Breast epithelium (tissue), 3 donors: ENCODE data around the gene CCDC78.

Source experiments
- POLR2A ChIP-seq: fragments of 450-650 bp; IDR thresholded peaks from one replicate; pipeline ENCODE4 v1.6.1; 2016; ENCODE audit warnings: antibody characterized with exemption, mild to moderate bottlenecking, moderate library complexity
- POLR2AphosphoS5 ChIP-seq, 3 donors: sonication (generic); formaldehyde crosslinking; IDR thresholded peaks; one replicate each; pipeline ENCODE4 v1.6.1; 2017; ENCODE audit warnings: antibody characterized with exemption in 3 of 3
- TF ChIP-seq, protein P1 (sequence below), 3 donors: fragments of 450-650 bp; IDR thresholded peaks; one replicate each; pipeline ENCODE4 v1.5.1; 2016 to 2017; ENCODE audit warnings: antibody characterized with exemption in 3 of 3, mild to moderate bottlenecking in 3 of 3, moderate library complexity in 3 of 3

DNA sequence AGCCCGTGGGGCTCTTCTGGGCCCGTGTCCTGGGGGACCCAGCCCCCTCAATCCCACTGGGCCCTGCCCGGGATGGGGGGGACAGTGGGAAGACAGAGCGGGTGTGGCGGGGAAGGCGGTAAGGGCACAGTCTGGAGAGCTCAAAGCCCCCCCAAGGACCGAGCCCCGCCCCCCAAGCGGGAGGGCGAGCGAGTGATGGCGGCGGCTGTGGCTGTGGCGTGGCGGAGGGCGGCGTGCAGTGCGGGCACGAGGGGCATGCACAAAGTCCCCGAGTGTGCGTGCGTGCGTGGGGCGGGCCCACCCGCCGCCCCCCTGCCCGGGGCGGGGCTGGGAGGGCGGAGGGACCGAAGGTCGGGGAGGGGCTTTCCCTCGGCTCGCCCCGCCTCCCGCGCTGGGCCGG lies 32.5 kb downstream of the CCDC78 start:
- TF ChIP-seq POLR2AphosphoS5 (IDR thresholded peaks at IDR 0.05) (no peak), POLR2A (no peak)
- TF ChIP-seq, protein P1, sequence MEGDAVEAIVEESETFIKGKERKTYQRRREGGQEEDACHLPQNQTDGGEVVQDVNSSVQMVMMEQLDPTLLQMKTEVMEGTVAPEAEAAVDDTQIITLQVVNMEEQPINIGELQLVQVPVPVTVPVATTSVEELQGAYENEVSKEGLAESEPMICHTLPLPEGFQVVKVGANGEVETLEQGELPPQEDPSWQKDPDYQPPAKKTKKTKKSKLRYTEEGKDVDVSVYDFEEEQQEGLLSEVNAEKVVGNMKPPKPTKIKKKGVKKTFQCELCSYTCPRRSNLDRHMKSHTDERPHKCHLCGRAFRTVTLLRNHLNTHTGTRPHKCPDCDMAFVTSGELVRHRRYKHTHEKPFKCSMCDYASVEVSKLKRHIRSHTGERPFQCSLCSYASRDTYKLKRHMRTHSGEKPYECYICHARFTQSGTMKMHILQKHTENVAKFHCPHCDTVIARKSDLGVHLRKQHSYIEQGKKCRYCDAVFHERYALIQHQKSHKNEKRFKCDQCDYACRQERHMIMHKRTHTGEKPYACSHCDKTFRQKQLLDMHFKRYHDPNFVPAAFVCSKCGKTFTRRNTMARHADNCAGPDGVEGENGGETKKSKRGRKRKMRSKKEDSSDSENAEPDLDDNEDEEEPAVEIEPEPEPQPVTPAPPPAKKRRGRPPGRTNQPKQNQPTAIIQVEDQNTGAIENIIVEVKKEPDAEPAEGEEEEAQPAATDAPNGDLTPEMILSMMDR (IDR thresholded peaks at IDR 0.05) = no peak
